GM23338 (cell line): ENCODE measurements around the gene SLC18A2. TPM values are rescaled to one million over a fixed set of nuclear protein-coding genes. Genes with fewer than 3 reads are reported as not detected.

Source experiments
- ATAC-seq: fragments of 200-7000 bp; cut with Tn5 transposase; 3 replicates; pipeline ENCODE4 v1.9.1; 2020
- DNase-seq: peaks from one replicate; pipeline ENCODE4 v3.0.0-alpha.2; 2015; ENCODE audit warnings: low spot score
- H2AFZ ChIP-seq: fragments of 200-600 bp; sonication (generic); 2 replicates; pipeline ENCODE4 v1.8.0; 2016; ENCODE audit warnings: antibody characterized with exemption, mild to moderate bottlenecking, moderate library complexity
- H3F3A ChIP-seq: fragments of 200-600 bp; sonication (generic); replicated peaks from 2 replicates; pipeline ENCODE4 v1.8.0; 2017; ENCODE audit warnings: antibody characterized with exemption, mixed run types, low read depth
- H3K27ac ChIP-seq: fragments of 200-600 bp; sonication (generic); 2 replicates; pipeline ENCODE4 v1.6.1; 2016; ENCODE audit warnings: low read depth
- H3K27me3 ChIP-seq: fragments of 200-600 bp; sonication (generic); 2 replicates; pipeline ENCODE4 v1.8.0; 2016; ENCODE audit warnings: mild to moderate bottlenecking, mixed run types, moderate library complexity; ENCODE audit not compliant: insufficient read depth
- H3K36me3 ChIP-seq: fragments of 200-600 bp; sonication (generic); 2 replicates; pipeline ENCODE4 v1.8.0; 2016; ENCODE audit warnings: mild to moderate bottlenecking; ENCODE audit not compliant: insufficient read depth
- H3K4me1 ChIP-seq: fragments of 200-600 bp; sonication (generic); 2 replicates; pipeline ENCODE4 v1.8.0; 2016; ENCODE audit warnings: mild to moderate bottlenecking, moderate library complexity; ENCODE audit not compliant: insufficient read depth
- H3K4me2 ChIP-seq: fragments of 200-600 bp; sonication (generic); 2 replicates; pipeline ENCODE4 v1.7.1; 2017; ENCODE audit warnings: mixed run types
- H3K4me3 ChIP-seq: fragments of 200-600 bp; sonication (generic); 2 replicates; pipeline ENCODE4 v1.6.1; 2016; ENCODE audit warnings: mixed run types
- H3K79me2 ChIP-seq: fragments of 200-600 bp; sonication (generic); replicated peaks from 2 replicates; pipeline ENCODE4 v1.8.0; 2017; ENCODE audit warnings: mild to moderate bottlenecking; ENCODE audit not compliant: insufficient read depth
- H3K9me2 ChIP-seq: fragments of 200-600 bp; sonication (generic); 2 replicates; pipeline ENCODE4 v1.8.0; 2017; ENCODE audit not compliant: insufficient read depth
- H4K20me1 ChIP-seq: fragments of 200-600 bp; sonication (generic); replicated peaks from 2 replicates; pipeline ENCODE4 v1.8.0; 2017; ENCODE audit warnings: mild to moderate bottlenecking; ENCODE audit not compliant: insufficient read depth
- H3K27ac Mint-ChIP-seq: 2 replicates; pipeline ENCODE4 v1.8.0; 2020; ENCODE audit warnings: inconsistent platforms, mild to moderate bottlenecking, moderate library complexity, mixed read lengths
- H3K27me3 Mint-ChIP-seq: 3 replicates; pipeline ENCODE4 v1.8.0; 2022; ENCODE audit warnings: low read depth, mild to moderate bottlenecking, moderate library complexity, mixed read lengths, inconsistent platforms; ENCODE audit not compliant: insufficient read depth, poor library complexity
- H3K36me3 Mint-ChIP-seq: 3 replicates; pipeline ENCODE4 v1.8.0; 2021; ENCODE audit warnings: low read depth, mild to moderate bottlenecking, inconsistent platforms, moderate library complexity, mixed read lengths
- H3K4me1 Mint-ChIP-seq: 3 replicates; pipeline ENCODE4 v1.8.0; 2020; ENCODE audit warnings: mild to moderate bottlenecking, inconsistent platforms, mixed read lengths
- H3K4me3 Mint-ChIP-seq: 3 replicates; pipeline ENCODE4 v1.8.0; 2021; ENCODE audit warnings: moderate library complexity, mild to moderate bottlenecking, inconsistent platforms, mixed read lengths
- H3K9me3 Mint-ChIP-seq: 3 replicates; pipeline ENCODE4 v1.8.0; 2020; ENCODE audit warnings: moderate library complexity, mild to moderate bottlenecking, inconsistent platforms, mixed read lengths
- CREB1 ChIP-seq: fragments of 250-450 bp; sonication (Bioruptor Pico); IDR thresholded peaks from 2 replicates; pipeline ENCODE4 v1.5.0; 2020; ENCODE audit warnings: low read depth, mild to moderate bottlenecking, moderate library complexity
- EZH2 ChIP-seq: fragments of 200-600 bp; sonication (generic); IDR thresholded peaks from one replicate; pipeline ENCODE4 v1.8.0; 2017; ENCODE audit warnings: antibody characterized with exemption, mild to moderate bottlenecking, low read depth; ENCODE audit not compliant: unreplicated experiment
- EZH2phosphoT487 ChIP-seq: fragments of 200-600 bp; sonication (generic); IDR thresholded peaks from one replicate; pipeline ENCODE4 v1.8.1; 2018; ENCODE audit warnings: antibody characterized with exemption; ENCODE audit not compliant: unreplicated experiment
- JUNB ChIP-seq: IDR thresholded peaks from one replicate; pipeline ENCODE4 v1.6.1; 2016; ENCODE audit warnings: antibody characterized with exemption; ENCODE audit not compliant: unreplicated experiment
- ZNF114 ChIP-seq: fragments of 250-450 bp; sonication (Bioruptor Pico); IDR thresholded peaks from 2 replicates; pipeline ENCODE4 v1.5.0; 2020; ENCODE audit warnings: mild to moderate bottlenecking, moderate library complexity
- polyA plus RNA-seq: library from polyadenylated mRNA; unstranded; fragments of >200 nt; fragmentation: Nextera tagmentation; extraction: Ambion mirVana; gene quantifications from 2 replicates; pipeline ENCODE4 v1.2.1, GENCODE V29; 2016
- total RNA-seq: library from RNA; depleted of rRNA; stranded (reverse); fragments of >200 nt; shearing (Covaris generic); gene quantifications from 2 replicates; pipeline ENCODE4 v1.2.3, GENCODE V29; 2014
- TF ChIP-seq, protein P1 (sequence below): IDR thresholded peaks from 2 replicates; pipeline ENCODE4 v1.6.1; 2016; ENCODE audit warnings: antibody characterized with exemption
- TF ChIP-seq, protein P2 (sequence below): IDR thresholded peaks from one replicate; pipeline ENCODE4 v1.6.1; 2018; ENCODE audit warnings: antibody characterized with exemption; ENCODE audit not compliant: unreplicated experiment
- TF ChIP-seq, protein P3 (sequence below): fragments of 250-450 bp; sonication (Bioruptor Pico); IDR thresholded peaks from 2 replicates; pipeline ENCODE4 v1.5.0; 2020; ENCODE audit warnings: mild to moderate bottlenecking, moderate library complexity
- TF ChIP-seq, protein P4 (sequence below), 2 experiments: fragments of 200-600 bp in 1 of 2; sonication (generic) in 1 of 2; conservative IDR thresholded peaks; 2 replicates each; pipeline versions ENCODE4 v1.5.1 to v1.6.1; 2016 to 2017; ENCODE audit warnings: antibody characterized with exemption in 2 of 2, low read depth in 2 of 2, mild to moderate bottlenecking in 2 of 2, moderate library complexity in 1 of 2

Gene SLC18A2
- total and polyA plus RNA-seq, 2 experiments from 2014 or later, result 4.3 to 8.7 TPM

DNA sequence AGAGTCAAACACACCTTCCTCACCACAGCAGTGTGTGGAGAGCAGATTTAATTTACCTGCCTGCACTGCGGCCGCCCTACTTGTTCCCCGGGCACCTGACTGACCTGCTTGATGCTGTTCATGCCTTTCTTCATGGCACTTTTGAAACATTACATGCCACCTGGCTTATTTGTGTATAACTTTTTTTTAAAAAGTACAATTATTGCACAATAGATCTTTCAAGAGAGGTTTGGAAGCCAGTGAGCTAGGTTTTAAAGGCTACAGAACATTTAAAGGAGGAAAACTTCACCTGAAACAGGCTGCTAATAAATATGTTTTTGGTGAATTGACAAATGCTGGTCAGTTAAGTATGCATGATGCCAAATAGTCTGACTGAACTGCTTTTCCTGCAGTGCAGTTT is 33.1 kb downstream of the SLC18A2 start (continued):
- TF ChIP-seq, protein P1, sequence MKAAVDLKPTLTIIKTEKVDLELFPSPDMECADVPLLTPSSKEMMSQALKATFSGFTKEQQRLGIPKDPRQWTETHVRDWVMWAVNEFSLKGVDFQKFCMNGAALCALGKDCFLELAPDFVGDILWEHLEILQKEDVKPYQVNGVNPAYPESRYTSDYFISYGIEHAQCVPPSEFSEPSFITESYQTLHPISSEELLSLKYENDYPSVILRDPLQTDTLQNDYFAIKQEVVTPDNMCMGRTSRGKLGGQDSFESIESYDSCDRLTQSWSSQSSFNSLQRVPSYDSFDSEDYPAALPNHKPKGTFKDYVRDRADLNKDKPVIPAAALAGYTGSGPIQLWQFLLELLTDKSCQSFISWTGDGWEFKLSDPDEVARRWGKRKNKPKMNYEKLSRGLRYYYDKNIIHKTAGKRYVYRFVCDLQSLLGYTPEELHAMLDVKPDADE, result no peak
- TF ChIP-seq ZNF114 (CRISPR knock-in tag), result no peak
- TF ChIP-seq EZH2, result no peak
- TF ChIP-seq, protein P2, sequence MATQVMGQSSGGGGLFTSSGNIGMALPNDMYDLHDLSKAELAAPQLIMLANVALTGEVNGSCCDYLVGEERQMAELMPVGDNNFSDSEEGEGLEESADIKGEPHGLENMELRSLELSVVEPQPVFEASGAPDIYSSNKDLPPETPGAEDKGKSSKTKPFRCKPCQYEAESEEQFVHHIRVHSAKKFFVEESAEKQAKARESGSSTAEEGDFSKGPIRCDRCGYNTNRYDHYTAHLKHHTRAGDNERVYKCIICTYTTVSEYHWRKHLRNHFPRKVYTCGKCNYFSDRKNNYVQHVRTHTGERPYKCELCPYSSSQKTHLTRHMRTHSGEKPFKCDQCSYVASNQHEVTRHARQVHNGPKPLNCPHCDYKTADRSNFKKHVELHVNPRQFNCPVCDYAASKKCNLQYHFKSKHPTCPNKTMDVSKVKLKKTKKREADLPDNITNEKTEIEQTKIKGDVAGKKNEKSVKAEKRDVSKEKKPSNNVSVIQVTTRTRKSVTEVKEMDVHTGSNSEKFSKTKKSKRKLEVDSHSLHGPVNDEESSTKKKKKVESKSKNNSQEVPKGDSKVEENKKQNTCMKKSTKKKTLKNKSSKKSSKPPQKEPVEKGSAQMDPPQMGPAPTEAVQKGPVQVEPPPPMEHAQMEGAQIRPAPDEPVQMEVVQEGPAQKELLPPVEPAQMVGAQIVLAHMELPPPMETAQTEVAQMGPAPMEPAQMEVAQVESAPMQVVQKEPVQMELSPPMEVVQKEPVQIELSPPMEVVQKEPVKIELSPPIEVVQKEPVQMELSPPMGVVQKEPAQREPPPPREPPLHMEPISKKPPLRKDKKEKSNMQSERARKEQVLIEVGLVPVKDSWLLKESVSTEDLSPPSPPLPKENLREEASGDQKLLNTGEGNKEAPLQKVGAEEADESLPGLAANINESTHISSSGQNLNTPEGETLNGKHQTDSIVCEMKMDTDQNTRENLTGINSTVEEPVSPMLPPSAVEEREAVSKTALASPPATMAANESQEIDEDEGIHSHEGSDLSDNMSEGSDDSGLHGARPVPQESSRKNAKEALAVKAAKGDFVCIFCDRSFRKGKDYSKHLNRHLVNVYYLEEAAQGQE, result no peak

DNA sequence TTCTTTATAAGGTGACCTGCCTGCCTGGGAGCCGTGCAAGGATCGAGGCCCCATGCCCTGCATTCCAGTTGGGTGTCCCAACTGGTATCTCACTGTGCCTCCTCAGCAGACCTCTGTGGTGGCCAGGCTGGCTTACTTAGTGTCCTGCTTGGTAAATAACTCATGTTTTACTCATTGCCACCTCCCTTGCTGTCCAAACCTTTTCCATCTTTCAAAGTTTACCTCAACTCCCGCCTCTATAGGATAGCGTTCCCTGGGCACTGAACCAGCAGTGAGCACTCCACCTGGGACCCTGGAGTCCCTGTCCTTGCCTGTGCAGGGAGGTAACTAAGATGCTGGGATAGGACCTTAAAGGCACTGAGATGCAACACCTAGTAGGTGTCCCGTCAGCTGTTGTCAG is 33.6 kb downstream of the SLC18A2 start:
- TF ChIP-seq, protein P1, result no peak
- TF ChIP-seq ZNF114 (CRISPR knock-in tag) (no peak), JUNB (no peak), EZH2phosphoT487 (no peak), CREB1 (no peak)
- TF ChIP-seq, protein P3, sequence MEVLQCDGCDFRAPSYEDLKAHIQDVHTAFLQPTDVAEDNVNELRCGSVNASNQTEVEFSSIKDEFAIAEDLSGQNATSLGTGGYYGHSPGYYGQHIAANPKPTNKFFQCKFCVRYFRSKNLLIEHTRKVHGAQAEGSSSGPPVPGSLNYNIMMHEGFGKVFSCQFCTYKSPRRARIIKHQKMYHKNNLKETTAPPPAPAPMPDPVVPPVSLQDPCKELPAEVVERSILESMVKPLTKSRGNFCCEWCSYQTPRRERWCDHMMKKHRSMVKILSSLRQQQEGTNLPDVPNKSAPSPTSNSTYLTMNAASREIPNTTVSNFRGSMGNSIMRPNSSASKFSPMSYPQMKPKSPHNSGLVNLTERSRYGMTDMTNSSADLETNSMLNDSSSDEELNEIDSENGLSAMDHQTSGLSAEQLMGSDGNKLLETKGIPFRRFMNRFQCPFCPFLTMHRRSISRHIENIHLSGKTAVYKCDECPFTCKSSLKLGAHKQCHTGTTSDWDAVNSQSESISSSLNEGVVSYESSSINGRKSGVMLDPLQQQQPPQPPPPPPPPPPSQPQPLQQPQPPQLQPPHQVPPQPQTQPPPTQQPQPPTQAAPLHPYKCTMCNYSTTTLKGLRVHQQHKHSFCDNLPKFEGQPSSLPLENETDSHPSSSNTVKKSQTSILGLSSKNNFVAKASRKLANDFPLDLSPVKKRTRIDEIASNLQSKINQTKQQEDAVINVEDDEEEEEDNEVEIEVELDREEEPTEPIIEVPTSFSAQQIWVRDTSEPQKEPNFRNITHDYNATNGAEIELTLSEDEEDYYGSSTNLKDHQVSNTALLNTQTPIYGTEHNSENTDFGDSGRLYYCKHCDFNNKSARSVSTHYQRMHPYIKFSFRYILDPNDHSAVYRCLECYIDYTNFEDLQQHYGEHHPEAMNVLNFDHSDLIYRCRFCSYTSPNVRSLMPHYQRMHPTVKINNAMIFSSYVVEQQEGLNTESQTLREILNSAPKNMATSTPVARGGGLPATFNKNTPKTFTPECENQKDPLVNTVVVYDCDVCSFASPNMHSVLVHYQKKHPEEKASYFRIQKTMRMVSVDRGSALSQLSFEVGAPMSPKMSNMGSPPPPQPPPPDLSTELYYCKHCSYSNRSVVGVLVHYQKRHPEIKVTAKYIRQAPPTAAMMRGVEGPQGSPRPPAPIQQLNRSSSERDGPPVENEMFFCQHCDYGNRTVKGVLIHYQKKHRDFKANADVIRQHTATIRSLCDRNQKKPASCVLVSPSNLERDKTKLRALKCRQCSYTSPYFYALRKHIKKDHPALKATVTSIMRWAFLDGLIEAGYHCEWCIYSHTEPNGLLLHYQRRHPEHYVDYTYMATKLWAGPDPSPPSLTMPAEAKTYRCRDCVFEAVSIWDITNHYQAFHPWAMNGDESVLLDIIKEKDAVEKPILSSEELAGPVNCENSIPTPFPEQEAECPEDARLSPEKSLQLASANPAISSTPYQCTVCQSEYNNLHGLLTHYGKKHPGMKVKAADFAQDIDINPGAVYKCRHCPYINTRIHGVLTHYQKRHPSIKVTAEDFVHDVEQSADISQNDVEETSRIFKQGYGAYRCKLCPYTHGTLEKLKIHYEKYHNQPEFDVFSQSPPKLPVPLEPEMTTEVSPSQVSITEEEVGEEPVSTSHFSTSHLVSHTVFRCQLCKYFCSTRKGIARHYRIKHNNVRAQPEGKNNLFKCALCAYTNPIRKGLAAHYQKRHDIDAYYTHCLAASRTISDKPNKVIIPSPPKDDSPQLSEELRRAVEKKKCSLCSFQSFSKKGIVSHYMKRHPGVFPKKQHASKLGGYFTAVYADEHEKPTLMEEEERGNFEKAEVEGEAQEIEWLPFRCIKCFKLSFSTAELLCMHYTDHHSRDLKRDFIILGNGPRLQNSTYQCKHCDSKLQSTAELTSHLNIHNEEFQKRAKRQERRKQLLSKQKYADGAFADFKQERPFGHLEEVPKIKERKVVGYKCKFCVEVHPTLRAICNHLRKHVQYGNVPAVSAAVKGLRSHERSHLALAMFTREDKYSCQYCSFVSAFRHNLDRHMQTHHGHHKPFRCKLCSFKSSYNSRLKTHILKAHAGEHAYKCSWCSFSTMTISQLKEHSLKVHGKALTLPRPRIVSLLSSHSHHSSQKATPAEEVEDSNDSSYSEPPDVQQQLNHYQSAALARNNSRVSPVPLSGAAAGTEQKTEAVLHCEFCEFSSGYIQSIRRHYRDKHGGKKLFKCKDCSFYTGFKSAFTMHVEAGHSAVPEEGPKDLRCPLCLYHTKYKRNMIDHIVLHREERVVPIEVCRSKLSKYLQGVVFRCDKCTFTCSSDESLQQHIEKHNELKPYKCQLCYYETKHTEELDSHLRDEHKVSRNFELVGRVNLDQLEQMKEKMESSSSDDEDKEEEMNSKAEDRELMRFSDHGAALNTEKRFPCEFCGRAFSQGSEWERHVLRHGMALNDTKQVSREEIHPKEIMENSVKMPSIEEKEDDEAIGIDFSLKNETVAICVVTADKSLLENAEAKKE, result no peak
- TF ChIP-seq, protein P4, sequence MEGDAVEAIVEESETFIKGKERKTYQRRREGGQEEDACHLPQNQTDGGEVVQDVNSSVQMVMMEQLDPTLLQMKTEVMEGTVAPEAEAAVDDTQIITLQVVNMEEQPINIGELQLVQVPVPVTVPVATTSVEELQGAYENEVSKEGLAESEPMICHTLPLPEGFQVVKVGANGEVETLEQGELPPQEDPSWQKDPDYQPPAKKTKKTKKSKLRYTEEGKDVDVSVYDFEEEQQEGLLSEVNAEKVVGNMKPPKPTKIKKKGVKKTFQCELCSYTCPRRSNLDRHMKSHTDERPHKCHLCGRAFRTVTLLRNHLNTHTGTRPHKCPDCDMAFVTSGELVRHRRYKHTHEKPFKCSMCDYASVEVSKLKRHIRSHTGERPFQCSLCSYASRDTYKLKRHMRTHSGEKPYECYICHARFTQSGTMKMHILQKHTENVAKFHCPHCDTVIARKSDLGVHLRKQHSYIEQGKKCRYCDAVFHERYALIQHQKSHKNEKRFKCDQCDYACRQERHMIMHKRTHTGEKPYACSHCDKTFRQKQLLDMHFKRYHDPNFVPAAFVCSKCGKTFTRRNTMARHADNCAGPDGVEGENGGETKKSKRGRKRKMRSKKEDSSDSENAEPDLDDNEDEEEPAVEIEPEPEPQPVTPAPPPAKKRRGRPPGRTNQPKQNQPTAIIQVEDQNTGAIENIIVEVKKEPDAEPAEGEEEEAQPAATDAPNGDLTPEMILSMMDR (conservative IDR thresholded peaks at IDR 0.05; ENCODE audit: low read depth in 2 of 2), result no peak
- Histone ChIP-seq H3K79me2 (no peaks in the 10 kb centered on the region), H4K20me1 (no peaks in the 10 kb centered on the region), H3K27ac (no peak overlapping the region), H3K27me3 (no peaks in the 10 kb centered on the region), H2AFZ (no peak overlapping the region), H3K9me2 (no peaks in the 10 kb centered on the region), H3F3A (no peaks in the 10 kb centered on the region), H3K4me3 (no peak overlapping the region), H3K36me3 (no peaks in the 10 kb centered on the region), H3K4me1 (no peaks in the 10 kb centered on the region), H3K4me2 (no peak overlapping the region)
- no peaks in the 10 kb centered on the region for H3K9me3 Mint-ChIP-seq
- no peak overlapping the region for H3K27ac Mint-ChIP-seq
- H3K36me3 Mint-ChIP-seq, result no peaks in the 10 kb centered on the region
- no peak for ATAC-seq
- H3K4me1 Mint-ChIP-seq, result peaks cover 2% of the 10 kb centered on the region; the same call in 1 of the 3 replicates
- no peak for DNase-seq
- H3K4me3 Mint-ChIP-seq, result no peak overlapping the region
- H3K27me3 Mint-ChIP-seq, result peaks cover 2% of the 10 kb centered on the region
